WI38 (cell line): ENCODE data around the gene MRPL33.

Experiments used
- H3K4me3 ChIP-seq: 2 replicates; pipeline ENCODE4 v1.5.1; 2011; ENCODE audit warnings: low read depth, mild to moderate bottlenecking, control low read depth, low read length
- TF ChIP-seq, protein P1 (sequence below): IDR thresholded peaks from 2 replicates; pipeline ENCODE4 v1.5.1; 2012; ENCODE audit warnings: low read depth, mild to moderate bottlenecking, control low read depth, low read length

The MRPL33 gene

DNA sequence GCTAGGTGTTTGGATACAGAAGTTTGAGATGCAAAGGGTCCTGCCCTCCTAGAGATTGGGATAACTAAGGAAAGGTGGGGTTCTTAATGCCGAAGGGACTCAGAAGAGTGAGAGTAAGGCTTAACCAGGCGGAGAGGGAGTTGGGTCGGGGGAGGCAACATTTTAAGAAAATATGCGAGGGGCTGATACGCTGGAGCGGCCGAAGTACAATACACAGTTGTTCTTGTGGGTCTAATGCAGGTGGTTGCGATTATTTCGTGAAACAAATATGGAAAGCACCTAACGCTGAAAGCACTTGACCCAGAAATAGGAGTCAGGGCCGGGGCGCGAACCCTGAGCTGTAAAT lies 344 bp upstream of the MRPL33 start:
- TF ChIP-seq, protein P1, sequence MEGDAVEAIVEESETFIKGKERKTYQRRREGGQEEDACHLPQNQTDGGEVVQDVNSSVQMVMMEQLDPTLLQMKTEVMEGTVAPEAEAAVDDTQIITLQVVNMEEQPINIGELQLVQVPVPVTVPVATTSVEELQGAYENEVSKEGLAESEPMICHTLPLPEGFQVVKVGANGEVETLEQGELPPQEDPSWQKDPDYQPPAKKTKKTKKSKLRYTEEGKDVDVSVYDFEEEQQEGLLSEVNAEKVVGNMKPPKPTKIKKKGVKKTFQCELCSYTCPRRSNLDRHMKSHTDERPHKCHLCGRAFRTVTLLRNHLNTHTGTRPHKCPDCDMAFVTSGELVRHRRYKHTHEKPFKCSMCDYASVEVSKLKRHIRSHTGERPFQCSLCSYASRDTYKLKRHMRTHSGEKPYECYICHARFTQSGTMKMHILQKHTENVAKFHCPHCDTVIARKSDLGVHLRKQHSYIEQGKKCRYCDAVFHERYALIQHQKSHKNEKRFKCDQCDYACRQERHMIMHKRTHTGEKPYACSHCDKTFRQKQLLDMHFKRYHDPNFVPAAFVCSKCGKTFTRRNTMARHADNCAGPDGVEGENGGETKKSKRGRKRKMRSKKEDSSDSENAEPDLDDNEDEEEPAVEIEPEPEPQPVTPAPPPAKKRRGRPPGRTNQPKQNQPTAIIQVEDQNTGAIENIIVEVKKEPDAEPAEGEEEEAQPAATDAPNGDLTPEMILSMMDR, result no peak
- H3K4me3 ChIP-seq, result peak overlapping the region; percentile 78

DNA sequence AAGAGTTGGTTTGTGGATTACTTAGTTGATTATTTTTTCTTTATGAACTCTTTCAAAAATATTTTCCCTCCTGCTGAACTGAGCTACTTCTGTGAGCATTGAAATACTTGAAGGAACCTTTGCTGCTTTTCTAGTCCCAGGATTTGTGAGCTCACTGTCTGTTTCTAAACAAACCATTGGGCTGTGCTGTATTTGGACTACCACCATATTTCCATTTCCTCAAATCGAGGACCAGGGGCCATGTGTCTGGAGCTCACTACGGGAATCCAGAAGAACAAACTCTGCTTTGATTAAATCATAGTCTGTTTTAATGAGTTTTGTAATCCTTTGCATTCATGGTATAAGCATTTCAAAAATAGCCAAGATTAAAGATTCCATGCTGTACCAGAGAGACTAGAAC lies 1.3 kb downstream of the MRPL33 start:
- TF ChIP-seq, protein P1, result no peak
- H3K4me3 ChIP-seq, result peak overlapping the region; percentile 78

DNA sequence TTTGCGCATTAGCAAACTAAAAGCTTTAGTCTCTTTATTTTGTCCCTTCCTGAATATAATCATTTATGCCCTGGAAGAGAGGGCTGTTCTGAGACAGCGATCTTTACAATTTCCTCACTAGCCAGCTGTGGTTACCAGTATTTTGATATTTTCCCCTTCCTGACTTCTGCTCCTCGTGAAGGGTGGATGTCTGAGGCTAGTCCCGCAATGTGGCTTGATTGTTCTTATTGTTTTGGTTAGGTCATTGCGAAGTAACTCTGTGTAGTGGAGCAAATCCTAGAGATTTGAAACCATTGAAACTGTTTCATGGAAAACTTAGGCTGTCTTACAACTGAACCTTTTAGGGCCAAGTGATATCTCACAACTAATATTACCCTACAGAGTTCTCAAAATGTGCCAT lies 2.4 kb downstream of the MRPL33 start:
- no peak overlapping the region for H3K4me3 ChIP-seq

DNA sequence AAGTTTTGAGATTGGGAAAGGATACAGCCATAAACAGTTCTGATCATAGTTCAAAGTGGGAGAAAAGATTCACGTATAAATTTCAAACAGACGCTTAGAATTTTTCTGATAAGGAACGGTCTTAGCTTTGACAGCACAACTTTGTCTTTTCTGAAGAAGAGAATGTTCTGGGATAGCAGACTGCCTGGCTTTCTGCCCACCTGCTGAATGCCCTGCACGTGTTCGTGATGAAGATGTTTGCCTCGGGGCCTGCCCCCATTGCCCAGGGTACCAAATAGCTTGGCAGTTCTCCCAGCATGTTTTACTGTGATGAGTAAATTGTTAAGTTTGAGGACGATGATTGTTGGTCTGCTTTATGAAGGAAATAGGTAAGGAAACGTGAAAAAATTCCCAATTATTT lies 4.6 kb downstream of the MRPL33 start:
- no peak overlapping the region for H3K4me3 ChIP-seq
- TF ChIP-seq, protein P1, result no peak

More for the DNA sequence above, 2.4 kb downstream of the MRPL33 start:
- TF ChIP-seq, protein P1, result no peak

DNA sequence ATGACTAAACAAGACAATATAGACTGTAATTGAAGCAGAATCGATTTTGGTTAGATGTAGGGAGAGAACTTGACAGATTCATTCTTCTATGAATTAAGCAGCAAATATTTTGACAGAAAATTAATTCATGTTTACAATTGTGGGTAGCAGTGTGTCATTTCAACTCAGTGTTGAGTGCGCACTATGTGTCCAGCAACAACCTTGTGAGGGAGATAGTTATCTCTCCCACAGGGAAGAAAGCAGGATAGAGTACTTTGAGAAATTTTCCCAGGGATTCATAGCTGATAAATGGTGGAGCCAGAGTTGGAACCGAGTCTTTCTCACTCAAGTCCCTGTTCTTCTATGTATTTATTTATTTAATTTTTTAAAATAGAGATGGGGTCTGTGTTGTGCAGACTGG lies 5.2 kb downstream of the MRPL33 start:
- TF ChIP-seq, protein P1, result no peak
- H3K4me3 ChIP-seq, result no peak overlapping the region

DNA sequence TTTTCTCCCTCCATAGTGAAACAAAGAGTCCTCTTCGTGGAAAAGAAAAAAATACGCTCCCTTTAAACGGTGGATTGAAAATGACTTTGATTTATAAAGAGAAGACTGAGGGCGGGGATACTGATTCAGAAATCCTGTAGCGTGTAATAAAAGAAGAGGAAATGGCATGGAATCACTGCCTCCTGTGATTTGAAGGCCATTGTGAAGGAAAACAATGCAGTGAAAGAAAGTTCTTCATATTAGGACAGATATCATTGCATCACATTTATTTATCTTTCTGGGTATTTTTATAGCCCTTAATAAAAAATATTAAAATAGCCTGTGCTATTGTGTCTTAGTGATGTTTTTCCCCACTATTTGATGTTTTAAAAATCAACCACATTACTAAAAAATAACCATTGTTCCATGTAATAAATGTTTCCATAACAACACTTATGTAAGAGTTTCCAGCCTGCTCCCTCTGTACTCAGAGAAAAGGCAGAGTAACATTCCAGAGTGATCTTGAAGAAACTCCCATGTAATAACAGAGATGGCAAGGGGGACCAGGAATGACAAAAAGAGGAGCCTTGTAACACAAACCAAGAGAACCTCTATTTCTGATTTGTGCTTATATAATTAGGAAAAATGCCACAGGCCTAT lies 8.0 kb downstream of the MRPL33 start:
- H3K4me3 ChIP-seq, result no peak overlapping the region
- TF ChIP-seq, protein P1, result no peak

DNA sequence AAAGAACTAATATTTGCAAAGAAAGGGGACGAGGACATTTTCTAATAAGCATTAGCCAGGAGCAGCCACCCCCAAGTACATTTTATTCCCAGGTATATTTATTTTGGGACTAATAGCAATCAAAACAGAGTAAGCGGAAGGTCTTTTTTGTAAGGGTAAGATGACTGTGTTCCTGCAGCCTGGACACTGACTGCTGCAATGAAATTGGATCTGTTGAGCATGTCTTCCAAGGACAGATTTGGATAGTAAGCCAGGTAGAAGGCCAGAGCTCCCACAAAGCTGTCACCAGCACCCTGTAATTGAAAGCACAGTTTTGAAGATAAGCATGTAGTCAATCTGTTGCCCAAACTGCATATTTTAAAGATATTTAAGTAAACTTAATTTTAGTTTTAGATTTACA lies 10.0 kb downstream of the MRPL33 start:
- TF ChIP-seq, protein P1, result no peak
- no peak overlapping the region for H3K4me3 ChIP-seq
